HG03457 (cell line): ENCODE data around the gene PEX5.
"Not testable (repeated sequence)": the region's sequence is repeated elsewhere in the genome, so short reads cannot be mapped to it uniquely, and the experiment has no call there.

ENCODE experiments used
- ATAC-seq: cut with Tn5 transposase; IDR thresholded peaks from one replicate; pipeline ENCODE4 v1.9.1; 2021; ENCODE audit warnings: moderate number of reproducible peaks; ENCODE audit not compliant: unreplicated experiment

Gene PEX5

GRCh38 chr12:7158781-7159609, 30.5 kb upstream of the PEX5 start:
- no peak for ATAC-seq

DNA sequence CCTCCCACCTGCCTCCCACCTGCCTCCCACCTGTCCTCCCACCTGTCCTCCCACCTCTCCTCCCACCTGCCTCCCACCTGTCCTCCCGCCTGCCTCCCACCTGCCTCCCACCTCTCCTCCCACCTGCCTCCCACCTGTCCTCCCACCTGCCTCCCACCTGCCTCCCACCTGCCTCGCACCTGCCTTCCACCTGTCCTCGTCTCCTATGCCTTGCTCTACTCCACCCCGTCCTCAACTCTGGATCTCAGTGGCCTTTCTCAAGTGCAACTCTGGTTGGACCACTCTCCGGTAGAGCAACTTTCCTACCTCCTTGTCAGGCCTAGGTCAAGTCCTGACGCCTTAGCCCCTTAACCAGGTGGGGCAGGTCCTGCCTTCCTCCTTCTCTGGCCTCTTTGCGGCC, 29.3 kb upstream of the PEX5 start:
- ATAC-seq: no peak

DNA sequence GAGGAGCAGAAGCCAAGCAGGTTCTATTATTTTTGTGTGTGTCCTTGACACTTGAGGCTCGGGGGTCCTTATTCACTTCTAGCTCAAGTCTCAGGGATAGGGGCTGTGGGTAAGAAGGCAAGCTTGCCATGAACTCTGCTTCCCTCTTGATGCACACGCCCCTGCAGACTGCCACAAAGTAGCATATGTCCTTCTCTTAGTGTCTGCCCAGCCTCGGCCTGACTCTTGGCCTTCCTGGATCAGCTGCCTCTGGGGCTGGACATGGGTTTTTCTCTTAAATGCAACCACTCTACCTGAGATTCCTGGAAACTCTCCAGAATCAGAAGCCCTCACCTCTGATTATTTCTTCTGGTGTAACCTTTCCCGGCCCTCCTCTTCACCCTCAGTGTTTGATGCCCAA, 28.2 kb upstream of the PEX5 start:
- ATAC-seq: no peak

- ATAC-seq: no peak
Observed at GRCh38 chr12:7161811-7162210, 27.7 kb upstream of the PEX5 start.

GRCh38 chr12:7162691-7163114, 26.8 kb upstream of the PEX5 start:
- no peak for ATAC-seq

GRCh38 chr12:7169951-7170350, 19.5 kb upstream of the PEX5 start:
- no peak for ATAC-seq

- ATAC-seq: no peak
Observed at GRCh38 chr12:7171854-7172253, 17.6 kb upstream of the PEX5 start.

DNA sequence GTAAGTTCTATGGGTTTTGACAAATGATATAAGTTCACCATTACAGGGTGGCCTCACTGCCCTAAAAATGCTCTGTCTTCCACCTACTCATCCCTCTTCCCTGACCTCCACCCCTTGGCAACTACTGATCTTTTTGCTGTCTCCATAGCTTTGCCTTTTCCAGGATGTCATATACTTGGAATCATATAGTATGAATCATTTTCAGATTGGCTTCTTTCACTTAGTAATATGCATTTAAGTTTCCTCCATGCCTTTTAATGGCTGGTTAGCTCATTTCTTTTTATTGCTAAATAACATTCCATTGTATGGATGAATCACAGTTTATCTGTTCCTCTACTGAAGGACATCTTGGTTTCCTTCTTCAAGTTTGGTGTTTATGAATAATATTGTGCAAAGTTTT, 14.0 kb upstream of the PEX5 start:
- no peak for ATAC-seq

- ATAC-seq: no peak
Observed at GRCh38 chr12:7176595-7176994, 12.9 kb upstream of the PEX5 start.

- no peak for ATAC-seq
Observed at GRCh38 chr12:7178481-7178880, 11.0 kb upstream of the PEX5 start.

DNA sequence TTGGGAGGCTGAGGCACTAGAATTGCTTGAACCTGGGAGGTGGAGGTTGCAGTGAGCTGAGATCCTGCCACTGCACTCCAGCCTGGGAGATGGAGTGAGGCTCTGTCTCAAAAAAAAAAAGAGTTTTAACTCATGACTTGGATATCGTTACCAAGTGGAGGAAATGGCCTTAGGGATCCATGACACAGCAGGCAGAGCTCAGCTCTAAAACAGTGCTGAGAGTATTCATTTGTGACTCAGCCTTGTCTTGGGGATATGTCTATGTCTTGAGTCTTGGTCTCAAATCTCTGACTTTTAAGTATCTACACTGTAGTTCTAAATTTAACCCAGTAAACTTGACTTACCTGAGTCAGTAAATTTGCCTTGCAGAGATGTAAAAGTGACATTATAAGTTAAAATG, 8.8 kb upstream of the PEX5 start:
- no peak for ATAC-seq

GRCh38 chr12:7186058-7186457, 3.4 kb upstream of the PEX5 start:
- ATAC-seq: not testable (repeated sequence)

- ATAC-seq: peak; percentile 10
Observed at GRCh38 chr12:7188562-7189397, 706 bp upstream of the PEX5 start.

- ATAC-seq: no peak
Observed at GRCh38 chr12:7190268-7191055, 976 bp downstream of the PEX5 start.

- no peak for ATAC-seq
Observed at GRCh38 chr12:7193674-7194073, 4.2 kb downstream of the PEX5 start.

GRCh38 chr12:7197841-7198240, 8.4 kb downstream of the PEX5 start:
- no peak for ATAC-seq

DNA sequence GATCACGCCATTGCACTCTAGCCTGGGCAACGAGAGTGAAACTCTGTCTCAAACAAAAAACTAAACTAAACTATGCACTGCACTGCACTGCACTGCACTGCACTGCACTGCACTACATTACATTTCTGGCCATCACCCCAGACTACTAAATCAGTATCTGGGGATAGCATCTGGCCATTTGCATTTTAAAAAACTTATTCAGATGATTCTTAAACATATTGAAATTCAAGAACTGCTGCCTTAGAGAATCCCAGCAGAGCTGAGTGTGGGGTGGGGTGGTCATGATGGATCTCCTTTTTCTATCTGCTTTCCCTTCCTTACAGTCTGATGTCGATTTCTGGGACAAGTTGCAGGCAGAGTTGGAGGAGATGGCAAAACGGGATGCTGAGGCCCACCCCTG, 13.6 kb downstream of the PEX5 start:
- no peak for ATAC-seq

GRCh38 chr12:7205091-7205490, 15.6 kb downstream of the PEX5 start:
- no peak for ATAC-seq

- ATAC-seq: no peak
Observed at GRCh38 chr12:7206691-7207090, 17.2 kb downstream of the PEX5 start.

DNA sequence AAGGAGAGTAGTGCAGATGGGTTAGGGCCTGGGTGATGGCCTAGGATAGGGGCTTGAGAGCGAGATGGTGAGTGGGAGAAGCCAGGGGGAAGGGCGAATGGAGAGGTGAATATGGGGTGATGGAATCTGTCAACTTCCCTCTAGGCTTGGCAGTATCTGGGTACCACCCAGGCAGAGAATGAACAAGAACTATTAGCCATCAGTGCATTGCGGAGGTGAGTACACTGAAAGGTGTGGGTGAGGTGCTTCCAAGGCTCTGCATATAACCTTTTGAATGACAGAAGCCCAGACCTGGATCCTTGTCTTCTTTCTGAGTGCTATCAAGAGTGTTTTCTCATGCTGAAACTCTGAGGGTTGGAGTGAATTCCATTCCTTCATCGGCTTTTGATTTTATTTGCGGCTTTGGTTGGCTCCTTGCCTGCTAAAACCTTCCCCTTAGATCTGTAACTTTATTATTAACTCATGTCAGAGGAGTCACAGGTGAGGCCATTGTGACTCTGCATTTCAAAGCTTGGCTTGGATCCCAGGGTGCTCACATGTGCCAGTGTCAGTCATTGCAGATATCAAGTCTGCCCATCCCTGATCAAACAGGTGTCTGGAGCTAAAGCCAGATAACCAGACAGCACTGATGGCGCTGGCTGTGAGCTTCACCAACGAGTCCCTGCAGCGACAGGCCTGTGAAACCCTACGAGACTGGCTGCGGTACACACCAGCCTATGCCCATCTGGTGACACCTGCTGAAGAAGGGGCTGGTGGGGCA, 18.6 kb downstream of the PEX5 start:
- ATAC-seq: no peak

- no peak for ATAC-seq
Observed at GRCh38 chr12:7209958-7210357, 20.5 kb downstream of the PEX5 start.
